Erythroblast (primary cell): ENCODE data around the gene PPP2R3B.

Experiments used
- GATA1 ChIP-seq: IDR thresholded peaks from 2 replicates; pipeline ENCODE4 v1.6.1; 2011; ENCODE audit warnings: low read depth, mild to moderate bottlenecking, control low read depth, low read length, moderate library complexity
- POLR2A ChIP-seq: IDR thresholded peaks from 2 replicates; pipeline ENCODE4 v1.6.1; 2011; ENCODE audit warnings: mild to moderate bottlenecking, low read length

- TF ChIP-seq POLR2A (no peak), GATA1 (no peak)
Observed at GRCh38 chrX:405149-405548, 18.4 kb upstream of the PPP2R3B start.
